ENCODE results near the gene NFATC3.
"Not testable (repeated sequence)": the region's sequence is repeated elsewhere in the genome, so short reads cannot be mapped to it uniquely, and the experiment has no call there.

The NFATC3 gene

DNA sequence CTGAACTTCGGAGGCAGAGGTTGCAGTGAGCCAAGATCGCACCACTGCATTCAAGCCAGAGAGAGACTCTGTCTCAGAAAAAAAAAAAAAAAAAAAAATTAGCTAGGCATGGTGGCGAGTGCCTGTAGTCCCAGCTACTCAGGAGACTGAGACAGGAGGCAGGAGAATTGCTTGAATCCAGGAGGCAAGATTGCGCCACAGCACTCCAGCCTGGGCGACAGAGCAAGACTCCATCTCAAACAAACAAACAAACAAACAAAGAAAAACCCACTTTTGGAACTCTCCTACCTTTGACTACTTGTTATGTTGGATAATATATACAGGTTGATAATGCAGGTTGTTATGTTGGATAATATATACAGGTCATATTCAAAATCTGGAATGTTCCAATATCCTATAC, 35.3 kb downstream of the NFATC3 start:
- not testable (repeated sequence) for DNase-seq (ENCODE audit: low read depth)

DNA sequence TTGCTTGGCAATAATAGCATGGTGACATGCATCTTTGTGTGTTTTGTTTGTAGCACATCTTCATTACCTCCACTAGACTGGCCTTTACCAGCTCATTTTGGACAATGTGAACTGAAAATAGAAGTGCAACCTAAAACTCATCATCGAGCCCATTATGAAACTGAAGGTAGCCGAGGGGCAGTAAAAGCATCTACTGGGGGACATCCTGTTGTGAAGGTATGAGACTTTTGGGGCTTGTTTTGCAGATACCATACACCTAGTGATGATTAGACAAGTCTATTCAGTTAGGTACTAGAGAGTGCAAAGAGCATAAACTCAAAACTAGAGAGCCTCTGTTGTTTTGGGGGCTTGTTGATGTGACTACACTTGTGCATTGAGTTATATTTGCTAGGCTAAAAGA, 41.2 kb downstream of the NFATC3 start:
- no peak for DNase-seq (ENCODE audit: low read depth)

DNA sequence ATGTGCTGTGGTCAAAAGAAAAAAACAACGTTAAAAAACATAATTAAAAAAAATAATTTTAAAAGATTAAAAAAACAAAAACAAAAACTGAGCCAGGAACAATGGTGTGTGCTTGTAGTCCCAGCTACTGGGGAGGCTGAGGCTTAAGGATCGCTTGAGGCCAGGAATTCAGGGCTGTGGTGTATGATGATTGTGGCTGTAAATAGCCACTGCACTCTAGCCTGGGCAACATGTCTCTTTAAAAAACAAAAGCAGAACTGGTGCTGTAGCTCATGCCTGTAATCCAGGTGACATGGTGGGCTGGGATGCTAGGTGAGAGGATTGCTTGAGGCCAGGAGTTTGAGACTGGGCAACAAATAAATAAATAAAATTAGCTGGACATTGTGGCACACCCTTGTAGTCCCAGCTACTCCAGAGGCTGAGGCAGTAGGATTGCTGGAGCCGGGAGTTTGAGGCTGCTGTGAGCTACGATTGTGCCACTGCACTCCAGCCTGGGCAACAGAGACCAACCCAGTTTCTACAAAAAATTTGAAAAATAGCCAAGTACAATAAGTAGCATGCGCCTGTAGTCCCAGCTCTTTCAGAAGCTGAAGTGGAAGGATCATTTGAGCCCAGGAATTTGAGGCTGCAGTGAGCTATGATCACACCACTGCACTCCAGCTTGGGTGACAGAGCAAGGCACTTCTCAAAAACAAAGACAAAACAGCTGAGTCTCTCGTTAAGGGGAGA, 43.6 kb downstream of the NFATC3 start:
- DNase-seq (ENCODE audit: low read depth): no peak

DNA sequence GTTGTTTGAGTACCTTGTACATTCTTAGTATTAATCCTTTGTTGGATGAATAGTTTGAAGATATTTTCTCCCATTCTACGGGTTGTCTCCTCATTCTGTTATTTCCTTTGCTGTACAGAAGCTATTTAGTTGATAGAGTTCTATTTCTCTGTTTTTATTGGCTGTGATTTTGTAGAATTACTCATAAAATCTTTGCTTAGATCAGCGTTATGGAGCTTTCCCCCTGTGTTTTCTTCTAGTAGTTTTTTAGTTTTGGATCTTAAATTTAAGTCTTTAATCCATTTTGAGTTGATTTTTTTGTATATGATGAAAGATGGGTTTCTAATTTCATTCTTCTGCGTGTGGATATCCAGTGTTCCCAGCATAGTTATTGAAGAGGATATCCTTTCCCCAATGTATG, 45.4 kb downstream of the NFATC3 start:
- no peak for DNase-seq (ENCODE audit: low read depth)

DNA sequence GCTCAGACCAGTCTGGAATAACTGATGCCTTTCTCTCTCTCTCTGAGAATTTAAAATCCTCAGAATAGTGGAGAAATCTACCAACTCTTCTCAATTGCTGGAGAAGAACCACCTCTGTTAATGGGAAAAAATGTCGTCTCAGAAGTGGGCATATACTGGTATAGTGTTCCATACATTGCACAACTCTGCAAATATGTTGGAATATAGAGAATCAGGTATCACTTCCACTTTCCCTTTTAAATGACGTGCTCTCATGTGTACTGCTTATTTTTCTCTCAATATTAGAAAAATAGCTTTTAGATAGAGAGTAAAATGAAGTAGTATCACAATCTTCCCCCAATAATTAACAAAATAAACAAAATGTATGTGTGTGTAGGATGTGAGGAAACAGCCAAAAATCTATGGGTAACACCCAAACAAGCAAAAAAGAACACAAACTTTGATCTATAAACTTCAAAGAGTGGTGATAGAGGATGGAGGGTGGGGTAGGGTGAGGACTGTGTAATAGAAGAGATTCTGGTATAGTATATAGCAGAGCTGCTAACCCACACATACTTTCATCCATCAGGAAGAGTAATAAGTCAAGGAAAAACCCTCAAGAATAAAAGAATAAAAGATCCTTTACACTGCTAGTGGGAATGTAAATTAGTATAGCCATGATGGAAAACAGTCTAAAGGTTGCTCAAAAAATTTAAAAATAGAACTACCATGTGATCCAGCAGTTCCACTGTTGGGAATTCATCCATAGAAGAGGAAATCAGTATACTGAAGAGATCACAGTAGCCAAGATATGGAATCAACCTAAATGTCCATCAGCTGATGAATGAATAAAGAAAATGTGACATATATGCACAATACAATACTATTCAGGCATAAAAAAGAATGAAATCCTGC, 46.9 kb downstream of the NFATC3 start:
- no peak for DNase-seq (ENCODE audit: low read depth)

DNA sequence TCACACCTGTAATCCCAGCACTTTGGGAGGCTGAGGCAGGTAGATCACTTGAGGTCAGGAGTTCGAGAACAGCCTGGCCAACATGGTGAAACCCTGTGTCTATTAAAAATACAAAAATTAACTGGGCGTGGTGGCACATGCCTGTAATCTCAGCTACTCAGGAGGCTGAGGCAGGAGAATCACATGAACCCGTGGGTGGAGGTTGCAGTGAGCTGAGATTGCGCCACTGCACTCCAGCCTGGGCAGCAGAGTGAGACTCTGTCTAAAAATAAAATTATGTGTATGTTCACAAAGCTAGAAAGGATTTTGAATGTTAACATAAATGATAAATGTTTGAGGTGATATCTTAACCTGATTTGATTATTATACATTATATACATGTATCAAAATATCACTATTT, 47.8 kb downstream of the NFATC3 start:
- DNase-seq (ENCODE audit: low read depth): not testable (repeated sequence)

DNA sequence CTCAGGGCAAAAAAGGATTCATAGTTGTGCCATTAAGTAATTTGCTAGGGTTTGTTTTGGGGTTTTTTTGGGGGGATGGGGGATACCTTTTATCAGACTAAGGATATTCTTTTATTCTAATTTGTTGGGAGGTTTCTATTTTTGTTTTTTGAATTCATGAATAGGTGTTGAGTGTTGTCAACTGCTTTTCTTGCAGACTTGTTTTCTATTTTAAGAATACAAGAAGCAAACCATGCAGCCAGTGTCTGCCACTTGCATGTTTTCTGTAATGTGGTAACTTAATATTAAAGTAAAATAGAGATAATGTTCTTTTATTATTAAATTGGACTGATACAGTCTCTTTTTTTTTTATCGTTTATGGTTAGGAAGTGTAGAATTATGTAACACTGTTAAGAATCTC, 49.5 kb downstream of the NFATC3 start:
- no peak for DNase-seq (ENCODE audit: low read depth)

DNA sequence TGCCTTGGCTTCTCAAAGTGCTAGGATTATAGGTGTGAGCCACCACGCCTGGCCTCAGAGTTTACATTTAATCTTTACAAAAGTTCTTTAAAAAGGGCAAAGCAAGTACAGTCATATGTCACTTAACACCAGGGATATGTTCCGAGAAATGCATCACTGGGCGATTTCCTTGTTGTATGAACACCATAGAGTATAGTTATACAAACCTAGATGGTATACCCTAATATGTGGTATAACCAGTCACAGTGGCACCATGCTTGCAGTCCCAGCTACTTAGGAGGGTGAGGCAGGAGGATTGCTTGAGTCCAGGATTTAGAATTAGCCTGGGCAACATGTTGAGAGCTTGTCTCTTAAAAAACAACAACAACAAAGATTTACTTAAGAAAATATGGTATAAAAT, 51.3 kb downstream of the NFATC3 start:
- no peak for DNase-seq (ENCODE audit: low read depth)

DNA sequence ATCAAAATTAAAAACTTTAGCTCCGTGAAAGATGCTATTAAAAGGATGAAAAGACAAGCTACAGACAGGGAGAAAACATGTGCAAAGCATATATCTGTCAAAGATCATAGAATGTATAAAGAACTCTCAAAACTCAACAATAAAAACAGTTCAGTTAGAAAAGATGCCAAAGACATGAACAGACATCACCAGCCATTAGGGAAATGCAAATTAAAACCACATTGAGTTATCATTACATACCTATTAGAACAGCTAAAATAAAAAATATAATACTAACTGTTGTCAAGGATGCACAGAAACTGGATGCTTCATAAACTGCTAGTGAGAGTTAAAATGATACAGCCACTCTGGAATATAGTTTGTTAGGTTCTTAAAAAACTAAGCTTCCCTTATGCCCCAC, 58.8 kb downstream of the NFATC3 start:
- DNase-seq (ENCODE audit: low read depth): no peak

DNA sequence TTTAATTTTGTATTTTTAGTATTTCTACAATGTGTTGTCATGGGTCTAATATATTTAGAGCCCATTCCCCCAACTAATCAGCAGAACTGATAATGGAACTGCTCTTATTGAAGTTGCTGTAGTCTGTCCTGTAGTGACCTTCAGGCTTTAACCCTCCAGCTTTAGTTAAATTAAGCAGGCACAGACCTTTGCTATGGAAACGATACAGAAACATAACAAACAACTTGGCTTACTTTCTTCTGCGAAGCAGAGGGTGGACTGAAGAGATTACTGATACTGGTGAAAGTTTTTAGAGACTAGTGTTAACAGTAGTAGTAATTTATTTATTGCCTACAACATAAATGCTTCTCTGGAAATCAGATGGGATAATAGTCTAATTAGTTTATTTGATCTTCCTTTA, 61.4 kb downstream of the NFATC3 start:
- no peak for DNase-seq (ENCODE audit: low read depth)

DNA sequence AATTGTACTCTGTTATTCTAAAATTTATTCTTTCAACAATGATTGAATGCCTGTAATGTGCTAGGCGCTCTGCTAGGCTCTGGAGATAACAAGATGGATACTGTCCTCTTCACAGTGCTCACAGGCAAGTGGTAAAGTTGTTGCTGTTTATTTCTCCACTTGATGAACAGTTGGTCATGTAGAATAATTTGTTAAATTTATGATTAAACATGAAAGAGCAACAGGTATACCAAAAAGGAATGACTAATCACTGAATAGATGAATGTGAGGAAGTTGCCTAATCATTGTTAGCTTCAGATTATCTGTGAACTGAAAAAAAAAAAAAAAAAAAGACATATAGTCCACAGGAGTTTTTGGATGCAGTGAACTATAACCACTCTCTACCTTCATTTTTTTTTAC, 62.3 kb downstream of the NFATC3 start:
- DNase-seq (ENCODE audit: low read depth): no peak

DNA sequence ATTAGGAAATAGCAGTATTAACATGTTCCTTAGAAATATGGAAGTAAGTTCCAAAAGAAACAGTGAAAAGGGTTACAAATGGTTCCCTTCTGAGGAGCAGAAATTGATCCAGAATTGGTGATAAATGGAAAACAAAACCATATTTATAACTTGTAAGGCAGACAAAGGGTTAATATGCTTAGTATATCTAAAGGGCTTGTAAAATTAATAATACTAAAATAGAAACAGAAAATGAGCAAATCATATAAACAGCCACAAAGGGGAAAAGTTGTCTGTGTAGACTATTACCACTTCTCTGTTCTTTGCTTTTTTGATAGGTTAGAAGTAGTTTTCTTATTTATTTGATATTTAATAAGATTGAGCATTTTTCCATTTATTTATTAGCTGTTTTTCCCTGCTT, 64.4 kb downstream of the NFATC3 start:
- no peak for DNase-seq (ENCODE audit: low read depth)

DNA sequence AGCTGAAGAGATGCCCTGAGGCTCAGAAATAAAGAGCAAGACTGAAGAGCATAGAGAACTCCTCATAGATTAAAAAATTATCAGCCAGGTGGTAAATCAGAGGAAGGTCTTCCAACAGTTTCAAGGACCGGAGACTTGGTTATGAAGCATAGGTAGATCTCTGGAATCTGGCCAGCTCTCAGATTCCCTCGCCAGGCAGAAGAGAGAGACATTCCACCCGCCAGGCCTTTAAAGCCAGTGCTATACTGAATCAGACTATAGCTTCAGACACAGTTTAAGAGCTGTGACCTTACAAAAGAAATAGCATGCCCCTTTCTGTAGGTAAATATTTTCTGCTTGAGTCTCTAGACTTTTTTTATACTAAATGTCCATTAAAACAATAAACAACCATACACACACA, 70.3 kb downstream of the NFATC3 start:
- no peak for DNase-seq (ENCODE audit: low read depth)

DNA sequence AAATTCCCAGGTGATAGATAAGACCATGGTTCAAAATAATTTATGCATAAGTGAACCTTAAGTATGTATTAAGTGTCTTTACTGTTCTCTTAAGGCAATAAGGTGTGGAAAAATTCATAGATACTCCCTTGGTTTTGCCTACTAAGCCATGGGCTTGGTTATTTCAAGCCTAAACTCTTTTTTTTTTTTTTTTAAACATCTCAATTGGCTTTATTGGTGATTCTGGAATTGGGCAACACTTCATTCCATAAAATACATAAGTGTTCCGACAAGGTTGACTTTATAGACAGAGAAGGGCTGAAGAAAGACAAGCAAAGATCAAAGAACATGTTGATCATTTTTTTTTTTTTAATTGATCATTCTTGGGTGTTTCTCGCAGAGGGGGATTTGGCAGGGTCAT, 77.2 kb downstream of the NFATC3 start:
- no peak for DNase-seq (ENCODE audit: low read depth)

DNA sequence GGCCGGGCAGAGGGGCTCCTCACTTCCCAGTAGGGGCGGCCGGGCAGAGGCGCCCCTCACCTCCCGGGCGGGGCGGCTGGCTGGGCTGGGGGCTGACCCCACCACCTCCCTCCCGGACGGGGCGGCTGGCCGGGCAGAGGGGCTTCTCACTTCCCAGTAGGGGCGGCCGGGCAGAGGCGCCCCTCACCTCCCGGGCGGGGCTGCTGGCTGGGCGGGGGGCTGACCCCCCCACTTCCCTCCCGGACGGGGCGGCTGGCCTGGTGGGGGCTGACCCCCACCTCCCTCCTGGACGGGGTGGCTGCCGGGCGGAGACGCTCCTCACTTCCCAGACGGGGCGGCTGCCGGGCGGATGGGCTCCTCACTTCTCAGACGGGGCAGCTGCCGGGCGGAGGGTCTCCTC, 78.1 kb downstream of the NFATC3 start:
- DNase-seq (ENCODE audit: low read depth): not testable (repeated sequence)

DNA sequence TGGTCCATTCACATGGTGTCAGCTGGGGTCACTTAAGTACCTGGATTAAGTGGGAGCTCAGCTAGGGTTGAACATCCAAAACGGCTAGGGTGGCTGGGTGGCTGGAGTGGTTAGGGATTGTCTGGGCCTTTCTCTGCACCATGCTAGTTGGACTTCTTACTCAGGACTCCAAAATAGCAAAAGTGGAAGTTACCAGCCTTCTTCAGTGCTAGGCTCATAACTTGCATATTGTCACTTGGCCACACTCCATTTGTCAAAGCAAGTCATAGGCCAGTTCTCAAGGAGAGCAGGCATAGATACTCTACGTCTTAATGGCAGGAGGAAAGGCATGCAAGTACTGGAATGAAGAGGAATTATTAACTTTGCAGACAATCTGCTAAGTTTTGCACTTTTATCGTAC, 81.1 kb downstream of the NFATC3 start:
- no peak for DNase-seq (ENCODE audit: low read depth)

DNA sequence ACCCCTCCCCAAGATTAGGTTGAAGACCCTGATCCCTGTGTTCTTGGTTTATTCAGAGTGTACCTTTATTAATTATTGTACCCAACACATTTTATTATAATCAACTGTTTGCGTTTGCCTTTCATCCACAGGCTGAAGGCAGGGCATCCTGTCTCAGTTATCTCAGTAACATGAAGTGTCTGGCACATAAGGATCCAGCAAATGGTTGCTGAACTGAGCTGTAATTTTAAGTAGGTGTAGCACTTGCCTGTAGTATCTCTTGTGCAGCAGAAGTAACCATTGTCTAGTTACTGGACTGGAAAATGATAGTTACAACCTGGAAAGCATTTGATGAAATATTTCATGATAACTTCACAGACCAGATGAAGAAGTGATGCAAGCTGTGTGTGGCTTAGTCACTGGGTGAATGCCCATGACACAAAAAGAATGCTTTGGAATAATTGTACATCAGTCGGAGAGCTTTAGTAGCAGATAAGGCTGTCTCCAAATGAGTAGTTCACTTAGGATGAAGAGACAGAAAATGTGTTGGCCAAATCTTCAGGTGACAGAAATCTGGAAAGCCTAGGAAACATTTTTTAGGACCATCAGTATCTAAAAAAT, 94.1 kb downstream of the NFATC3 start:
- no peak for DNase-seq (ENCODE audit: low read depth)

DNA sequence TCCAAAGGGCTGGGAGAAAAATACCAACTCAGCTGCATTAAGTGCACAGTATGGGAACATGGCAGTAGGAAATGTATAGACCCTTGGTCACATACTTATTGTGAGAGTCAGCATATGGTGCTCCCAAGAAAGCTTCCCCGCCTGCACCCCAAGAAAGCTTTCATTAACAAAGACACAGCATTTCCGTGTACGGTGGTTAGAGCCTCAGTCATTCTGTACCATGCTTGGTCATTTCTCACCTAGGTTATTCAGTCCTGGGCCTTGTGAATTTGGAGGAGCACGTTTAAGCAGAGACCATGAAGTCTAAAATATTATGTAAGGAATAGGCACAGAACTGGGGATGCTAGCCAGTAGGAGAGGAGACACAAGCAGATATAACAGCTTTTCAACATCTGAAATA, 94.7 kb downstream of the NFATC3 start:
- no peak for DNase-seq (ENCODE audit: low read depth)

DNA sequence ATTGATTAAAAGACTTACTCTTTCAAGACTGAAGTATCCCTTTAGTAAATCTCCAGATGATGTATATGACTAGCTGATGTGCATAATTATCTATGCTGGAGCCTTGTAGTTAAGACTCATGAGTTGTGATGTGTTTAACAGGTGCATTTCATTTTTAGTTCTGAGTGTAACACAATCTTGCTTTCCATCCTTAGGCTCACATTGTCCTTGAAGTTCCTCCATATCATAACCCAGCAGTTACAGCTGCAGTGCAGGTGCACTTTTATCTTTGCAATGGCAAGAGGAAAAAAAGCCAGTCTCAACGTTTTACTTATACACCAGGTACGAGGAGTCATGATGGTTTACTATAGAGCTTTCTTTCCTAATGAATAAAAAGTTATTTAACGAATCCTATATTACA, 97.9 kb downstream of the NFATC3 start:
- DNase-seq (ENCODE audit: low read depth): no peak

DNA sequence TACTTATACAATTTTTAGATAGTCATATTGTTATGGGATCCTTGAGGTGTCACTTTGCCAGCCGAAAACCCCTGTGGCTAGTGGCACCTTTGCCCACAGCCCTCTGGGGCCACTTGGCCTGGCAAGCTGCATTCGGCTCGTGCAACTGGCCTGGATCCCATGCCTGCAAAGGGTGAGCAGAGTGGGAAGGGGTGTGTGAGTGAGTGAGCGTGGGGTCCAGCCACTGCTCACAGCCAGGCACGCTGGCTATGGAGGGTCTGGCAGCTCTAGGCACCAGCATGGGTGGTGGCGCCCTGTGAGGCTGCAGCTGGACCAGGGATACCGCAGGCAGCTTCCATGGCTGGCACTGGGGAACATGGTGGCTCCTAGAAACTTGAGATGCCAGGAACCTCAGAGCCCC, 101.7 kb downstream of the NFATC3 start:
- no peak for DNase-seq (ENCODE audit: low read depth)

DNA sequence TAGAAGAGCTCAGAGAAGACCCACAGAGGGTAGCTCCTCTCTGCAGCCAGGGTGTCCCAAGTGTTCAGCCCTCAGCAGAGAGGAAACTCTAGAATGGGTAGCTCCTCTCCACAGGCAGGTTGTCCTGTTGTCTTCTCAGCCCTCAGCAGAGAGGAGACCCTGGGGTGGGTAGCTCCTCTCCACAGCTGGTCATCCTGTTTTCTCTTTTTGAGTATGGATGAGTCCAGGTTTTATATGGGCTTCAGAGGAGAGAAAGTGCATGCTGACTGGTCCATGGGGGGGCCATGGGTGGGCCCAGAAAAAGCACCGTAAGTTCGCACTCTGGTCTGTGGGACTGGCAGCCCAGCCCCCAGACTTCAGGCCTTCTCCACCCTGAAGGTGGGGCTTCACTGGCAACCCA, 102.3 kb downstream of the NFATC3 start:
- DNase-seq (ENCODE audit: low read depth): no peak

DNA sequence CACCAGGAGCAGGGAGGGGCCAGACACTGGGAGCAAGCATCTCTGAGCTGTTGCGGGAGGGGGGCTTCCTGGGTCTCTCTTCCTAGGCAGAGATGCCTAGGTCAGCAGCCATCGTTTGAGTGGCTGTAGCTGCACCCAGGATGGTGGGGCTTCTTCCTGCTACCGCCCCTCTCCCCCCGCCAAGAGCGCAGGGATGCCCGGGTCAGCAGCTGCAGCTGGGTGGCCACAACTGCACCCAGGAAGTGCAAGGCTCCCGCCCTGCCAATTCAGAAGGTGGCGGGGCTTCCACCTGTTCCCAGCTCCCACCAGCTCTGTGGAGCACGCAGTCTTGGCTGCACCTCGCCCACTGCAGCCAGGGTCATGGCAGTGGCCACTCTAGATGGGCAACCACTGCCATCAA, 103.0 kb downstream of the NFATC3 start:
- DNase-seq (ENCODE audit: low read depth): no peak

DNA sequence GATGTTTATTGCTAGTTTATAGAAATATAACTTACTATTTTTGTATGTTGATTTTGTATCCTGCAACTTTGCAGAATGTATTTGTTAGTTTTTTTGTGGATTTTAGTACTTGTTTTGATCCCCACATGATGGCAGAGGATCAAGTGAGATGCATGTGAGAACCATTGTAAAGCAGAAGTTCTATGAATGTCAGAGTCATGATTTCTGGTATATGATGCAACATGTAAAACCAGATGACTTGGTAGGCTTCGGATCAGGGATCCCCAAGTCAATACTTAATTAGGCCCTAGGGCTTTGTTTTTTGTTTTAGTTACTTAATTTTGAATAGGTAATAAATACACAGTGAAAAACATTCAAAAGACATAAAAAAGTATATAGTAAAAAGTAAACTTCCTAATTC, 104.9 kb downstream of the NFATC3 start:
- DNase-seq (ENCODE audit: low read depth): no peak
